Stimulated activated CD4-positive, alpha-beta T cell treated with anti-CD3 and anti-CD28 coated beads, Interleukin-4, amount 100 ng/mL, for 24 hours (primary cell): ENCODE results near the gene ZNF581.

Experiments used
- DNase-seq: peaks from one replicate; pipeline ENCODE4 v3.0.0-alpha.2; 2020

Gene ZNF581

DNA sequence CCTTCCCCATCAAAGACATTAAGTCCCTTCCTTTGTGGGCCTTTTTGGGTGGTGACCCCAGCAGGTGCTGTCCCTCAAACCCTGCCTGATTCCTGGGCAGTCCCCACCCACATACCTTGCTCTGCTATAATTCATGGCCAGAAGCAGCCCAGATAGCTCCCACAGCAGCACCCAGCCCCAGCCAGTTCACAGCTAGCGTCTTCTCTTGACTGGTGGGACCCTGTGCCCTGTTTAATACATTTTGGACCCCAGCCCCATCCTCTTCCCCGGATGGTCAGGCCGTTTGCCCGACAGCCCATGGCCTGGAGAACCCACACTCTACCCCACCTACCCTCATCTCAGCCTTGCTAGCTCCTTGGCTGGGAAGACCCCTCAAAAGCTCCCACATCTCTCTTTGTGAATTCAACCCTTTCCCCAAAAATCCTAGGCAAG lies 6.7 kb downstream of the ZNF581 start:
- DNase-seq: no peak

DNA sequence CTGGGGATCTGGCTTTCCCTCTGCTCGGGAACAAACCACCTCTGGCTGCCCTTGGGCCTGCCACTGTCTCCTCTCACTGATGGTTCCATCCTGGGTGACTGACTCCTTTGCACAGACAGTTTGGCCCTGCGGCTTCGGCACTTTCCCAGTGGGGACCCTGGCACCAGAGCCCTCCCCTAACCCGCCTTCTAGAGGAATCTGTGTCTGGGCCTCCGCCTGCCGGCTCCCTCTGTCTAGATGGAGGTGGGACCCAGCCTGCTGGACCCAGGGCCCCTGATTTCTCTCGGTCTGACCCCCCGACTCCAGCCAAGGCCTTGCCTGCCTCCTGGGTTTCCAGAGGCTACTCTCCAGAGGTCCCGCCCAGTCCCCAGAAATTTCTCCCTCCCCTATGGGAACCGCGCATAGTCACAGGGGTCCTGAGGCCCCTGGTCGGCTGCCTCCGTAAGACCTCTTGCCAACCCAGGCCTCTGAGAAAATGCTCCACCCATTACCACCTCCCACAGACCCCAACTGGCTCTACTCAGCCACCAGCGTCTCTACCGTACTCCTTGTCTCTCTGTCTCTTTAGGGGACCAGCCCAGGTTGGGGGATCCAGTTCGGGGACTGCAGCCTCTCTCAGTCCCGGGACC lies 7.3 kb downstream of the ZNF581 start:
- no peak for DNase-seq

DNA sequence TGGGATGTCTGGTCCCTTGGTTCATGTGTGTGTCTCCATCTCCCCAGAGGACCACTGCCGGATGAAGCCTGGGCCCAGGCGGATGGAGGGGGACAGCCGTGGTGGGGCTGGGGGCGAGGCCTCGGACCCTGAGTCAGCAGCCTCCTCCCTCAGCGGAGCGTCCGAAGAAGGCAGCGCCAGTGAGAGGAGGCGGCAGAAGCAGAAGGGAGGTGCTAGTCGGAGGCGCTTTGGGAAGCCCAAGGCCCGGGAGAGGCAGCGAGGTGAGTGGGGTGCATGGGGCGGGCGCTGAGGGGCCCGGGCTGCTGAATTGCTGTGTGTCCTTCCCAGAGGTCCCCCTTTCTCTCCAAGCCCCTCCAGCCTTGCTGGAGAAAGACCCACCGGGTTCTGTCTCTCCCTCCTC lies 7.8 kb downstream of the ZNF581 start:
- no peak for DNase-seq

DNA sequence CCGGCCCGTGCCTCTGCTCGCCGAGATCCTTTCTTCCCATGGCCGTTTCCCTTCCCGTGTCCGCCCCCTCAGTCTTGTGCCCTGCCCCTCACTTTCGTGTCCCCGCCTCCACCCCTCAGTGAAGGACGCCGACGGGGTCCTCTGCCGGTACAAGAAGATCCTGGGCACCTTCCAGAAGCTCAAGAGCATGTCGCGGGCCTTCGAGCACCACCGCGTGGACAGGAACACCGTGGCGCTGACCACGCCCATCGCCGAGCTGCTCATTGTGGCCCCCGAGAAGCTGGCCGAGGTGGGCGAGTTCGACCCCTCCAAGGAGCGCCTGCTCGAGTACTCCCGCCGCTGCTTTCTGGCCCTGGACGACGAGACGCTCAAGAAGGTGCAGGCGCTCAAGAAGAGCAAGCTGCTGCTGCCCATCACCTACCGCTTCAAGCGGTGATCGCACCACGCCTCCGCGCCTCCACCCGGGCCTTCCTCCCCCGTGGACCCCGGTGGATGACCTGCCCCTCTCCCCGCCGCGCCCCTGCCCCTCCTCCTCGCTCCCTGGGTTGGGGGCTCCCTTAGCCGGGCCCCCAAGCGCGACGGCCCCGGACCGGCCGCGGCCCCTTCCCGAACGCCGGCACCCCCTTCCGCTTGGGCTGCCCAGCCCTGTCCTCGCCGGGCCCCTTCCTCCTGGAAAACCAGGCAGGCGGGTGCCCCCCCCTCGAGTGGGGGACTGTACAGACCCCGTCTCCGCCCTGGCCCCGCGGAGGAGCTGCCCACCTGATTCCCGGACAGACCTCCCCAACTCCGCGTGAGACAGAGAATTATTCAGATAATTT lies 9.1 kb downstream of the ZNF581 start:
- no peak for DNase-seq

DNA sequence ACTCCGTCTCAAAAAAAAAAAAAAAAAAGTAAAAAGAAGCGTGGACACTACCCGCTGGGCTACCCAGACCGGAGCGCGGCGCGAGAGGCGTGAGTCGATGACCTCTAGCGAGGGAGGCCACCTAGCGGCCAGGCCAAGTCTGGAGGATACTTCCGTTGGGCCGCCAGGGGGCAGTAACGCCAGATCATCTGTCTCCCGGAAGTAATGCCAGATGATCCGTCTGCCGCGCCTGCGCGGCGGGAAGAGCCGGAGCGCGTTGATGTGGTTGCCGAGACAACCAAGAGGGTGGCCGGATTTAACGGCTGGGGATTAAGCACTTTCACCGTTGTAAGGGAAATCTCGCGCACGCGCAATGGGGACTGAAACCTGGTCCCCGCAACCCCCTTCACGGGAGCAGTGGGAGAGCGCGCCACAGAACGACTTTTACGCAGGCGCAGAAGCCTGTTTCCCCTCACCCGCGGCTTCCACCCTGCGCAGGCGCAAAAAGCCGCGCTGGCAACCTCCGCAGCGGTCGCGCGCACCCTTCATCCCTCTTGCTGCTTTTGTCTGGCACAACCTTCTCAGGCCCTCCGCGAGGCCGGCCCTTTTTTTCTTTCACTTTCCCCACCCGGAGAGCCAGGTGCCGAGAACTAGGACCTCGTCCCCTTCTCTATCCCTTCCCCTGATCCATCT lies 10.3 kb downstream of the ZNF581 start:
- peak; percentile 99 for DNase-seq

DNA sequence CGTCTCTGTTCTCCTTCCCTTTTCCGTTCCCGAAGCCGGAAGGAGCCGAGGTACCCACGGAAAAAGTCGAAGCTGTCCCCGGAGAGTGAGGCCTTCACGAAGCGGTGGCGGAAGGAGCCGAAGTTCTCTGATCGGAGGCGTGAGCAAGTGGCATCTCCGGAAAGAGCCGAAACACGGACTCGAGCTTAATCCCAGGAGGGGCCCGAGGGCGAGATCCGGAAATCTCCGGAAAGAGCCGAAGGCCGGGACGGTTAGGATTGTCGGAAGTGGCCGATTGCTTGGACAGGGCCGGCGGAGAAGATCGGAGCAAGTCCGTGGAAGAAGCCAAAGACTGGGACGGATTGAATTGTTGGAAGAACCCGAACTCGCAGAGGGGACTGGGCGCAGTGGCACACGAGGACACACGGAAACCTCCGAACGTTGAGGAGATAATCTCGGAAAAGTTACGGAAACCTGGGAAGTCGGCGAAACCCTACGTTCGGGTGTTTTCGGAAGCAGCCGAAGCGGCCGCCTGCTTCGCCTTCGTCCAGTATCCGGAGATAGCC lies 10.9 kb downstream of the ZNF581 start:
- peak; percentile 100 for DNase-seq

DNA sequence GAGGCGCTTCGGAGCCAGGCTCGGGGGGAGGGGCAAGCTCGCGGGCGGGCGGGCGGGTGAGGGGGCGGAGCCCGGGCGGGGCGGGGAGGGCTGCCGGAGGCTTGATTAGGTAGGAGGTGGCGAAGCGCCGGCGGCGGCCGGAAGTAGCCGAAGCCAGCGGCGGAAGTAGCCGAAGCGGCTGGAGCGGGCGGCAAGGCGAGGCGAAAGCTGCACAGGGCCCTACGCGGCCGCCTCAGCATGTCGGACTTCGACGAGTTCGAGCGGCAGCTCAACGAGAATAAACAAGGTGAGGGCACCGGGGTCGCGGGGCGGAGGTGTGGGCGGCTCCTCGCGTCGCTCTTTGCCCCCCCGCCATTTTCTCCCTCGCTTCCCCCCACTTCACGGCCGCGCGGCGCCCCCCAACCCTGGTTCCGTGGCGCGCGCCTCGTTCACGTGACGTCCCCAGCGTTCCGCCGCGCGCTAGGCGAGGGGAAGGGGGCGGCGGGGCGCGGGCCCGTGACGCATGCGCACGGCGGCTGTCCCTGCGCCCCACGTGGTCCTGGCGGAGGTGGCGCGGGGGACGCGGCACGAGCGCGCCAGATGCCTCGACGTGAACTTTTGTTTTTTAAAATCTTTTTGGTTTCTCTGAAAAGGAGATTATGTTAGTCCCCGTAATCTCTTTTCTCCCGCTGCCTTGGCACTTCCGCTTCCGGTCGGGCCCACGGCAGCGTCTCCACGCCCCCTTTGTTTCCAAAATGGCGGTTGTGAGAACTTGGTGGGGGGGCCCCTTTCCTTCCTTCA lies 11.6 kb downstream of the ZNF581 start, which contains the start of gene U2AF2:
Gene U2AF2 (plus strand): TSS at position 168 of the 780 bp plus-strand sequence. CDS start 70 bp downstream, at position 238.
- DNase-seq: peak; percentile 96

DNA sequence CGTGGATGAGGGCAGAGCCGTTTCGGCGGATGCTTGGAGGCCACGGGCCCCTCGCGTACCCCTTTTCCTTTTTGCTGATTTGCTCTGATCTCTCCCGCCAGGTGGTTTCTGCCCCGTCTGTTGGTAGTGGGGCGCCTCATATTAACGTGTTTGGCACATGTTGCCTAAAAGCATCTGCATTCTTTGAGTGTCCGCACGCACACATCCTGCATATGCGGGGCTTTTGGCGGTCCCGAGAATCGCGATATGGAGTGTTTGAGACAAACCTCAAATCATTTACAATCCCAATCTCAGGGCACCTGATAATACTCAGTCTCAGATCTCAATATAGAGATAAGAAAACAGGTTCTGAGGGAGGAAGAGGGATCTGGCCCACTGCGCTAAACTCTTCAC lies 12.2 kb downstream of the ZNF581 start:
- no peak for DNase-seq

DNA sequence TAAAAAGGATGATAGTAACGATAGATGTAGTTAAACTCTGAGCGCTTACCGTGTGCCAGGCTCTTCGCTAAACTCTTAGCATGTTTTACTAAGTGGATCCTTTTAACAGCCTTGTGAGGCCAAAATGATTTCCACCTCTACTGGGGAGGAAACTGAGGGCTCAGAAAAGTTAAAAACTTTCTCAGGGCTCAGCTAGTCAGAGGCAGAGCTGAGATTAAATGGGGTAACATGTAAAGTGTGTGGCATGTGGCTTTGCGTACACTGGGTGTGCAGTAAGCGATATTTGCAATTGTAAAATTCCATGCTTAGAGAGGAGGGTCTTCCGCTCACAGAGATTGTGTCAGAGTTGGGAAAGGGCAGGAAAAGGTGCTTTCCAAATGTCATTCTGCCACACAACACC lies 13.1 kb downstream of the ZNF581 start:
- no peak for DNase-seq

DNA sequence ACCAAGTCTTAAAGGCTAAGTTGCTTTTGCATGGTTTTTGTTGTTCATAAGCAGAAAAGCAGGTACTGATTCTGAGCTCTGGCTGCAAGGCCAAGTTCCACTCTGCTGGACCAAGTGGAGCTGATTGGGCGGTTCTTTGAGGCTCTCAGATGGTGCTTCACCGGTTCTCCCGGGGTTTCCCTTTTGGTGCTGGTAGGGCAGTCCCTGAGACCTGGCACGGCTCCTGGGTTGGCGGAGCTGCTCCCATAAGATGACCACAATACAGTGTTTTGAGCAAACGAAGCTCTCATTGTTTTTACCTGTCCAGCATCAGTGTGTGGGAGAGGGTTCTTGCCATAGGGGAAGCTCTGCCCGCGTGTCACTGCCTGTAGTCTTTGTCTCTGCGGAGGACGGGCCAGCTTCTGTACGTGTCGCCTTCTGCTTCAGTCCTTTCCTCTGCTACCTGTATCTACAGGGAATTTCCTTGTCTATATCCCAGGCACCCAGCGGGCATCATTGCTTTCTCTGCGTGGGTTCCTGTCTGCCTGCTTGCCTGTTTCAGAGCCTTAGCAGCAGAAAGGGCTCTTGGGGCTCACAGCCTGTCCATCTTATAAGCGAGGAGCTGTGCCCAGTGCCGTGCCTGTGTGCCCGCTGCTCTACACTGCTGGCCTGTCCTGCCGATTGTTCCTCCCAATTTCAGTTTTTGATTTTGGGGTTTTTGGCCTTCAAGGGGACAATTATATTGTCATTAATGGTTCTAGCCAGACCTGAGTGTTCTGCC lies 13.7 kb downstream of the ZNF581 start:
- DNase-seq: no peak

DNA sequence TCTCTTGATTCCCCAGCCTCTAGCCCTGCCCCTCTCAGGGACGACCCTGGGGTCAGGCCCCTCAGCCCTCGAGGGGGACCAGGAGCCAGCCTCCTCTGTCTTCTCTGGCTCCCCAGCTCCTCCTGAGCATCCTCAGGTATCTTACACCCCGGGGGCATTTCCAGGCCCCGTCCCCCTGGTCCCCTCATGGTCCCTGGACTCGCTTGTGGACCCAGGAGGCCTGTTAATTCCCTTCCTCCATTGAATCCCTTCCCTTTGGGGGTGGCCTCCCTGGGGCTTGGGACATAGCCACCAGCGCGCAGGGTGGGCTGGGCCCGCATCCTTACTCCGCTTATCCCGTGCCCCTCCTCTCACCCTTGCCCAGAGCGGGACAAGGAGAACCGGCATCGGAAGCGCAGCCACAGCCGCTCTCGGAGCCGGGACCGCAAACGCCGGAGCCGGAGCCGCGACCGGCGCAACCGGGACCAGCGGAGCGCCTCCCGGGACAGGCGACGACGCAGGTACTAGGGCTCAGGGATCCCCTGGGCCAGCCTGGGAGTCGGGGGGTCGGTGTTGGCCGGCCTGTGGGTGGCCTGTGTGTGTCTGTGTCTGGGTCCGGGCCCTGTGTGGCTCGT lies 15.5 kb downstream of the ZNF581 start:
- no peak for DNase-seq

DNA sequence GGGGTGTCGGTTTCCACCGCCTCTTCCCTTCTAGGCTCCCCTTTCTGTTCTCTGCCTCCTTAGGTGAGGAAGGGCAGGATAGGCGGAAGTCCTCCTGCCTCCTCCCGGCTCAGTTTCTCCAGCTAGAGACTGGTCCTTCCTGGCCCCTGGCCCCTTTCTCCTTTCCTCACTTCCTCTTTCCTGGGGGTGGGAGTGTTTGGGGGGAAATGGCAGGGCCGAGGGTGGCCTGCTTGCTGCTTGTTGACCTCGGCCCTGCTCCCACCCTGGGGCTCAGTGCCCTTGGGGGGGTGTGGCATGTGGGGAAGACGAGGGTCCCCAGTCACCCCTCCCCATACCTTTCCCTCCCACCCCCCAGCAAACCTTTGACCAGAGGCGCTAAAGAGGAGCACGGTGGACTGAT lies 16.4 kb downstream of the ZNF581 start:
- no peak for DNase-seq

DNA sequence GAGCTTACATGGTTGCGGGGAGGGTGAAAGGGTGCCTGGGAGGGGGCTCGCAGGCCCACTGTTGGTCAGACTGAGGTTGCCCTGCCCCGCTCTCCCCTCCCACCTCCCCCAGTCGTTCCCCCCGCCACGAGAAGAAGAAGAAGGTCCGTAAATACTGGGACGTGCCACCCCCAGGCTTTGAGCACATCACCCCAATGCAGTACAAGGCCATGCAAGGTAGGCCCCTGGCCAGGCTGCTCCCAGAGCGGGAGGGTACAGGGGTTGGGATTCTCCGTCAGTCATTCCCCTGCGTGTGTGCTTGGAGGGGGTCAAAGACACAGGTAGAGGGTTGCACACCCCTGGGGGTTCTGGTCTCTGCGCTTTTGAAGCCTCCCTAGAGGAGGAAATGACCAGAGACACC lies 17.0 kb downstream of the ZNF581 start:
- no peak for DNase-seq

DNA sequence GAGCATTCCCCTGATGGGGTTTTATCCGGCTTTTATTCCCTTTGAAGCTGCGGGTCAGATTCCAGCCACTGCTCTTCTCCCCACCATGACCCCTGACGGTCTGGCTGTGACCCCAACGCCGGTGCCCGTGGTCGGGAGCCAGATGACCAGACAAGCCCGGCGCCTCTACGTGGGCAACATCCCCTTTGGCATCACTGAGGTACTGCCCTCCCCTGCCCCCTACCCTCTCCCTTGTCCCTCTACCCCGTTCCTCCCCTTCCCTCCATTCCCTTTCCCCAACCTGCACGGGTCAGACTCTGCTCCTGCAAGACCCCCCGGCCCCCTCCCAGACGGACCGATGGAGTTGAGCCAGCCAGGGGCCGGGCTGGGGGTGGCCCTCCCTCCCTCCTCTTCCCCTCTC lies 17.5 kb downstream of the ZNF581 start:
- no peak for DNase-seq

DNA sequence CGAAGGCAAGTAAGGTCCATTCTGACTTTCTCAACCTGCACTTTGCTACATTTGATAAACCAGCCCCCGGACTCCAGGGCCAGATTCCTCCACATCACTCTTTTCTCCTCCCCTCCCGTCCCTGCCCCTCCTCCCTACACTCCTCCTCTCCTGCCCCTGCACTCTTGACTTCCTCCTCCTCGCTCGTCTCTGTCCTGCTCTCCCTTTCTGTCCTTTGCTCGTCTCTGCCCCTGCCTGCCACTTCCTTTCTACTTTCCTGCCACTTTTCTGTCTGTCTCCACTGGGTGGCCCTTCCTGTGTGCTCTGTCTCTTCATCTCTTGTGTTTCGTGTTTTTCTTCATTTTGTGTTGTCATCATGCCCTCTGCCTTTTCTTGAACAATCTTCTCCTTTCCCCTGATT lies 18.4 kb downstream of the ZNF581 start:
- DNase-seq: no peak

DNA sequence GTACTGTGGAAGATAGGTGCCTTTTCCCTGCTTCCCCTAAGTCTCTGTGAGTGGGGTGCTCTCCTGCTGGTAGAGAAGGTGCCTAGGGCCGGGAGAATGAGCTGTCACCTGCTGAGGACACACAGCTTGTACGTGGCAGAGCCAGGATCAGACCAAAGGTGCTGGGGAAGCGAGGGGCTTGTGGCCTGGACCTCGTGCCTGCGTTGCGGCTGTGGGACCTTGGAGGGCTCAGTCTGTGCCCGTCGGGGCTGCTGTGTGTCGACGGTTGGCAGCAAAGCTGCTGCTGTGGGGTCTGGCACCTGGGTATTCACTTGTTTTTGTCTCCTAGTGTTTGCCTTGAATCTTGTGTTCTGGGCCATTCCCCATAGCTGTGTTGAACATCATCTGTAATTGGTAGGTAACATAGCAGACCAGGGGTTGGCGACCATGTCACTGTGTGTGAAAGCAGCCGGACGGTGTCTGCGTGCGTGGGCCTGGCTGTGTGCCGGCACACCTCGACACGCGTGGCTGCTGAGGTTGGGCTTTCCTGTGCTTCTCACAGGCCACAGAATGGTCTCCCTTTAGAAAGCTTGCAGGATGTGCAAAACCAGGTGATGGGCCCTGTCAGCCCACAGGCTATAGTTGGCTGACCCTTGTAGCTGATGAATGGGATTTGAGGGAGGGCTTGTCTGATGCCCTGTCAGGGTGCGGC lies 20.5 kb downstream of the ZNF581 start:
- DNase-seq: no peak

DNA sequence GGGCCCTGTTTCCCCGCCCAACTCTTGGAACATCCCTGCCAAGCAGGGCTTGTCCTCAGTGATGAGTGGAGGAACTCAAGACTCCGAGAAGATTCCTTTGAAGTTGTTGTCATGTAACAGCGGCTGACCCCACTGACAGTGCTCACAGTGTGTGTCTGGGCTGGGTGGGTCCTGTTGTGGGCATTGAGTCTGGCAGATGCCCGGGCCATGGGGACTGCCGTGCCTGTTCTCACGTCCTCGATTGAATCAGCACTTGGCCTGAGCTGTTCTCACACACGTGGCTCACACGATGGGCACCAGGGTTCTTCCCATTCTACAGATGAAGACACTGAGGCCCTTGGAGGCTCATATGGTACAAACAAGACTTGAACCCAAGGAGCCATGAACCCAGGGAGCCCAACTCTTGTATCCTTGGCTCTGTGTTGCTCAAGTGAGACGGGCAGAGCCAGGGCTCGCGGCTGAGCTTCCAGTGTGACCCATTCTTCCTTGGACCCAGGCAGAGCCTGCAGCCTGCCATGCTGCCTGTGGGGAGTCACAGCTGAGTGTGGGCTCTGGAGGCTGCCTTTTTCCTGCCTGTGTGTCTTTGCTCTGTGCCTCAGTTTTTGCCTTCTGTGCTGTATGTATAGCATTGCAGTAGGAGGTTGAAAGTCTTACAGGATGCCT lies 23.0 kb downstream of the ZNF581 start:
- no peak for DNase-seq

DNA sequence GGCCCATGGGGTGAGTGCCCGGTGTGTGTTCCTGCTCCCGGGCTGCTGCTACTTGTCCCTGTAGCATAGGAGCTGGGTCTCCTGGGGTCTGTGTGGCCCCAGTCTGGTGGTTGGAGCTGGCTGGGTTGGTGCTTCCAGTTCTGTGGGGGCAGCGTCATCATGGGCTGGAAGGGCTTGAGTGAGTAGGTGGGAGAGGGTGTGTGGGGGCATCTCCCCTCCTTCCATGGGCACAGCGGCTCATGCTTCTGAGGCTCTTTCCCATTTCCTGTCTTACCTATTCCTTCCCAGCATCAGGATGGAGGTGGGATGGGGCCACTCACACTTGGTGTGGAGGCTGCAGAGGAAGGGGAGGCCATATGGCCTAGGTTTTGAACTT lies 23.5 kb downstream of the ZNF581 start:
- no peak for DNase-seq

DNA sequence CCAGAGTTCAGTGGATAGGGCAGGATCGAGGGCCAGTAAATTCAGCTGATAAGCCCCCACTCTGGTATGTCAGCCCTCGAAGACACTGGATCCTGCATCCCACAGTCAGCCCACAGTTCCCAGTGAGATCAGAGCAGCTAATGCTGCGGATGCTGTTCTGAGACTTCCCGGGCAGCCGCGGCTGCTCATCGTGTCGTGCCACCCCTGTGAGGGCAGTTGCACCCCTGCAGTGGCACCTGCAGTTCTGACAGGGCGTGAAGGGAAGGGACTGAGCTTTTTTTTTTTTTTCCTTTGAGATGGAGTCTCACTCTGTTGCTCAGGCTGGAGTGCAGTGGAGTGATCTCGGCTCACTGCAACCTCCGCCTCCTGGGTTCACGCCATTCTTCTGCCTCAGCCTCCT lies 24.1 kb downstream of the ZNF581 start:
- no peak for DNase-seq

DNA sequence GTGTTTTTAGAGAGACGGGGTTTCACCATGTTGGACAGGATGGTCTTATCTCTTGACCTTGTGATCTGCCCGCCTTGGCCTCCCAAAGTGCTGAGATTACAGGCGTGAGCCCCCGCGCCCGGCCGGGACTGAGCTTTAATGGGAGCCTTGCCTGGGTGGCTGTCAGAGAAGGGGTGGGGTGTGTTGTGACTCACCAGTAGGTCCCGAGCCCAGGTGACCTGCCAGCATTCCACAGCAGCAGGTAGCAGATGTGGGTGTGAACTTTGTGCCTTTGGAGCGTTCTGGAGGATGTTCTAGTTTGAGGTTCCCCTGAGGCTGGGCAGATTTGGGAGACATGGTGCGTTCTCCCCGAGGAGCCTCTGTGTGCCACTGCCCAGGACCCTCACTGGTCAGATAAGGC lies 24.5 kb downstream of the ZNF581 start:
- no peak for DNase-seq
